Stimulated activated CD4-positive, alpha-beta T cell treated with anti-CD3 and anti-CD28 coated beads, TNF-alpha, amount 100 ng/mL, for 48 hours (primary cell): ENCODE data around the gene CHURC1.

Experiments used
- DNase-seq, 3 donors: peaks; one replicate each; pipeline ENCODE4 v3.0.0-alpha.2; 2020; ENCODE audit warnings: low read depth in 3 of 3

The CHURC1 gene

DNA sequence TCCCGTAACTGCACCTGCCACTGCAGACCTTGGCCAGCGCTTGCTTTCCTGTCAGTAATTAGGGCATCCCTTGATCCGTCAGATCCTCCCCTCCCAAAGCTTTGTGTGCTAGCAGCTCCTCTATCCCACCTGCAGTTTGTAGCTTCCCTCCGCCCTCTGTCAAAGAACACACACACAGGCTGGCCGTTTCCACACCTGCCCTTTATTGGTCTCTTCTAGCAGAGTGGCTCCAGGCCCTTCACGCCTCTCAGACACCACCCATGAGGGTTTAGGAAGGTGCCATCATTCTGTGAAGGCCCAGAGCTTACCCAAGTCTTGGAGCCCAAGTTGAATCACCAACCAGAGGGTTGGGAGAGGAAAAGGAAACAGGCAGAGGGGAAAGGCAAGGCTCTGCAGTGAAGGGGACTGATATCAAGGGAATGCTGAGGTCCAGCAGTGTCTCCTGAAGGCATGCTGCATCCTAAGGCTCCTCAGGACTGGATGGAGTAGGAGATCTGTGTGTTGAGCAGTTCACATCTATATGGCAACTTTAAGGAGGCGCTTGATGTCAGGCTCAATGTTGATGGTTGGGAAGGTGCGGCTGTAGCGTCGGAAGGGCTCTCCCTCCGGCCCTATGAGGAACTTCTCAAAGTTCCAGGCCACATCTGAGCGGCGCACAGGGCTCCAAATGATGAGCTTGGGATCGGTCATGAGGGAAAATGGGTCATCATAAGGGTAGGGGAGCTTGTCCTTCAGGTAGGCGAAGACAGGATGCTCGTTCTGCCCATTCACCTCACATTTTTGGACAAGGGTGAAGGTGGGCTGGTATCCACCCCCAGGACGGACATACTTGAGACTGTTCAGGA is 24.9 kb downstream of the CHURC1 start:
- no peak for DNase-seq

DNA sequence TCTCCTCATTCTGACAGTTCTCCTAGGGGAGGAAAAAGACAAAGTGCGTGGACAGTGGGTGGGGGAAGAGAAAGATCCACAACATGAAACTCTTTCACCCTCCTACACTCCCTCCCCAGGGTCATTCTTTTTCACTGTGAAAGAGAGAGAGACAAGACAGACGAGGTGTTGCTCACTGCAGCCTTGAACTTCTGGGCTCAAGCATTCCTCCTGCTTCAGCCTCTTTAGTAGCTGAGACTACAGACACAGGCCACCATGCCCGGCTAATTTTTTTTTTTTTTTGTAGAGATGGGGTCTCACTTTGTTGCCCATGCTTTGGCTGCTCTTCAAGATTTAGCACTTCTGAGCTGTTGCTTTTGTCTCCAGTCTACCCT is 25.5 kb downstream of the CHURC1 start:
- DNase-seq: no peak

DNA sequence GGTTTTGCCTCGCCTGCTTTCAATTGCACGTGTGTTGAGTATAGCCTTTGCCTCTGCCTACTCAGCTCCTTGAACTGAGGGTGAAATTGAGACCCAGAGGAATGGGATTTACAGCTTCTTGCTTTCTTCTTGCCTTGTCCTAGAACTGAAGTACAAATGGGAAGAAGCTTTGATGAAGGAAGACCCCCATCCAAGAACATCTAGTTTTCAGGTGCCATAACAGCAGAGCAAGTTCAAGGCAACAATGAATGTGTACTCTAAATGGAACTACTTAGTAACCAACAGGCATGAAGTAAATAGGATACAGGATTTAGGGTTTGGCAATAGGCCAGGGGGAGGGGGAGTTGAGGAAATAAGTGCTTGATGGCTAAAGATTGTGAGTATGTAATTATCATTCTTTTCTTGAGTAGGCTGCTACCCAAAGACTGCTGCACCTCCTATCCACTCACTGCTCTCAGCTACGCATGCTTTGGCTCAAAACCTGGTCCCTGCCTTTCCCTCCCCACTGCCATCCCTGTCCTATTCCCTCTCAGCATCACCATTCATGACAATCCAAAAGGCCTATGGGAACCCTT is 26.2 kb downstream of the CHURC1 start:
- DNase-seq: no peak

DNA sequence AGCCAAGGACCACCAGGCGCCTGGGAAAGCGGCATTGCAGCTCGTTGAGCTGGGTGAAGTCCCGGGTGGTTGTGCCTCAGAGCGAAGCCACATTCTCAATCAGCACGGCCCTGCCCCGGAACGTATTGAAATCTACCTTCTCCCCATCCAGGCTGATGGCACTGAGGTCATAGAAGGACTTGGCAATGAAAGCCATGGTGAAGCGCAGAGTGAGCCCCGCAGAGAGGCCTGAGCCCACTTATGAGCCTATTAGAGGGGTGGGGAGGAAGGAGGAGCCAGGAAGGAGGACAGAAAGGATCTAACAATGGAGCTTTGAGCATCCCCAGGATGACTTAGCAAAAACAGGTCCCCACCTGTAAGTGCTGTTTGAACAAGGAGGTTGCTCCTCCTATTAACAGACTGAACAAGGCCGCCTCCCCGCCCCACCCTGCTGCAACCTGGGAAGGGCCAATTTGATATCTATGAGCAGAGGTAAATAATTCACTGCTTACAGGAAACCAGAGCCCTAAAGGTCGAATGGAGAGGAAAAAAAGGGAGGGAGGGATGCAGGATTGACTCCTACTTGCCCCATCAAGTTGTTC is 28.4 kb downstream of the CHURC1 start, which contains the start of gene GPX2:
GPX2 (minus strand) TSS at position 215 of the 581 bp plus-strand sequence; CDS start at position 196, 19 bp downstream.
- no peak for DNase-seq

DNA sequence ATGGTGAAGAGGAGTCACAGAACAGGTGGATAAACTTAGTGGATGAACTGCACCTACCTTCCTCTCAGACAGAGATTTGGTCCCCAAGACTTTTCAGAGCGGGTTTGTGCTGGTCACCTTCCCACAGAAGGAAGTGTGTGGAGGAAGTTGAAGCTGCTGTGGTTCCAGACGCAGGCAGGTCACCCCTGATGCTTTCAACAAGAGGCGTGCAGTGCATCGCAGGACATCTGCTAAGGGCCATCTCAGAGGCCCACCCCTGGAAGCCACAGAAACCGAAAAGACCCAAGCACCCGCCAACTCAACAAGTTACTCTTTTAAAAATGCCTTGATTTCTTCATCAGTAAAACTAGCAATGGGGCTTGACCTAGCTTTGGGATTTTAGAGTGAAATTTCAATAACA is 29.3 kb downstream of the CHURC1 start:
- DNase-seq: no peak

DNA sequence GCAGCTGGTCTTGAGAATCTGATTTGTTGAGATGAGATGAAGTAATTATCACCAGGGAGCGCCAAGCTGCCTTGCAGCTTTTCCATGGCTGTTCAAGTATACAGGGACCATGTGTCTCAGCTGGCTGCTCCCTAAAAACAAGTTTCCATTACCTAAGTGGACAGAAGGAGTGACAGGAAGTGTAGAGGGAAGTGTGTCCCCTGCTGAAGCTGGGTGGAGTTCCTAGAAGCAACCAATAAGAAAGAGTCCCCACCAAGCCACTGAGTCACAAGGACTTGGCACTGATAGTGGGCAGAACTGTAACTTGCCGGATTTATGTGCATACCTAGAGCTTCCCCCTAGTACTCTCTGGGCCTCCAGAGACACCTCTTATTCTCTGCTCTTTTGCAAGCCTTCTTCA is 29.8 kb downstream of the CHURC1 start:
- no peak for DNase-seq

DNA sequence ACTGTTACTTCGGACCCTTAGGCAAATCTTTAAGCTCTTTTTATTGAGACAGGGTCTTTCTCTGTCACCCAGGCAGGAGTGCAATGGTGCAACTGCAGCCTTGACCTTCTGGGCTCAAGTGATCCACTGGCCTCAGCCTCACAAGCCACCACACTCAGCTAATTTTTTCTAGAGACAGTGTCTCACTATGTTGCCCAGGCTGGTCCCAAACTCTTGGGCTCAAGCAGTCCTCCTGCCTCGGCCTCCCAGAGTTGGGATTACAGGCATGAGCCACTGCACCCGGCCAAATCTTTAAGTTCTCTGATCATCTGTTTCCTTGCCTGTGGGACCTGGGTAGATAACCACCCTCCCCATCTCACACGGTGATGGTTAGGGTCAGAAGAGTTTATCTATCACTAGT is 30.6 kb downstream of the CHURC1 start:
- DNase-seq: no peak

DNA sequence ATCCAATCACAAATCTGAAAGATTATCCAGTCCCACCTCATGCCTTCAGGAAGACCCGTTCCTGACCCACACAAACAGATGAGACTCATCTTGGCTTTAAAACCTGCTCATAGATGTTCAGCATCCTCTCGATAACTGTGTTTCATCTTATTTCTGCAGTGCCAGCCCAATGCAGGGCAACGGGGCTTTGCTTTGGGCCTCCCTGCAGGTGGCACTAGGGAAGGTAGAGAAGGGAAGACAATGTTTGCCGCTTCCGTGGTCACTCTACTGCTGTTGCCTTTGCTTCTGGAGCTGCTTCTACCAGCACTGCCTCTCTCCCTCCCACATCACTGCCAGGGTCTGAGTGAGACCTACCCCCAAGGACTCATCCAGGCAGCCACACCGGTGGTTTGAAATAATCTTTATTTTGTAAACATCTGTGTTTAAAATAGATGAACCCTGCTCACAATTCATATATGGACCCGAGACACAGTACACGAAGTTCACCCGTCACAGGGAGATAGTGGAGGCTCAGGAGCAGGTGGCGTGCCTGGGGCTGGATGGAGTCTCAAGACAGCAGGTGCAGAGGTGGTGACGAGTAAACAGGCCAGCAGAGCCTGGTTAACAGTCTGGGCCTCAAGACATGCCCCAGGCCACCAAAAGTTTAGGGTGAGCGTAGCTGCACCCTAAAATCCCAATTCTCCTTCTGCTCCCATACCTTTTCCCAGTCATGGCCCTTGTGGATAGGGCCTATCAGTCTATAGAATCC is 31.4 kb downstream of the CHURC1 start:
- no peak for DNase-seq

DNA sequence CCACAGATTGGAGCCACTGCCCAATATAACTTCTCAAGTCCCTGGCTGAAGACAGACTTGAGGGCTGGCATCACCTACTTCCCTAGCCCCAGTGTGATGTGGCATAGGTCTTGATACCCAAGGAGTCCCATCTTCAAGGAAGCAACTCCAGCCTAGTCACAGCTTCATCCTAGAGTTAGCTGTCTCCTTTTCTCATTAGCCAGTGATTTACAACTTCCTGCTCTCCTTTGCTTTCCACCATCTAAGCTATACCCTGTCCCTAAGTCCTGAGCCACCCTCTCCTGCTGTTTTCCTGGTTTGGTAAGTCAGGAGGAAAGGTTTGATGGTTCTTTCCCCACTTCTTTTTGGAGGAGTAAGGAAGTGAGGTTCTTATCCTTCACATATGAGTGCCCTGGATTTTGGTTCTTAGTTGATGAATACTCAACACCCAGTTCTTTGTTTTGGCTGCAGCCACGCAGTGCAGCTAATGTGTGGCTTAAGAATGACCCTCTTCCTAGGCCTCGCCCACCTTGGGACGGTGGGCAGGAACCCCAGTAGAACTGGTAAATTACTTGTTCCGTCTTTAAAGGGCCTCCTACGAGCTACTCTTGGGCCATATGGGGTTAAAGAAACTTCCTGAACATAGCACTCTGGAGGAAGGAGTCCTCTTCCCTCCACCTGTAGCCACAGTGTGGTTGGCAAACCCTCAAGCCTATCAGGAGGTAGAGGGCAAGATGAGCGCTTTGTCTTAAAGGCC is 32.2 kb downstream of the CHURC1 start:
- DNase-seq: no peak

DNA sequence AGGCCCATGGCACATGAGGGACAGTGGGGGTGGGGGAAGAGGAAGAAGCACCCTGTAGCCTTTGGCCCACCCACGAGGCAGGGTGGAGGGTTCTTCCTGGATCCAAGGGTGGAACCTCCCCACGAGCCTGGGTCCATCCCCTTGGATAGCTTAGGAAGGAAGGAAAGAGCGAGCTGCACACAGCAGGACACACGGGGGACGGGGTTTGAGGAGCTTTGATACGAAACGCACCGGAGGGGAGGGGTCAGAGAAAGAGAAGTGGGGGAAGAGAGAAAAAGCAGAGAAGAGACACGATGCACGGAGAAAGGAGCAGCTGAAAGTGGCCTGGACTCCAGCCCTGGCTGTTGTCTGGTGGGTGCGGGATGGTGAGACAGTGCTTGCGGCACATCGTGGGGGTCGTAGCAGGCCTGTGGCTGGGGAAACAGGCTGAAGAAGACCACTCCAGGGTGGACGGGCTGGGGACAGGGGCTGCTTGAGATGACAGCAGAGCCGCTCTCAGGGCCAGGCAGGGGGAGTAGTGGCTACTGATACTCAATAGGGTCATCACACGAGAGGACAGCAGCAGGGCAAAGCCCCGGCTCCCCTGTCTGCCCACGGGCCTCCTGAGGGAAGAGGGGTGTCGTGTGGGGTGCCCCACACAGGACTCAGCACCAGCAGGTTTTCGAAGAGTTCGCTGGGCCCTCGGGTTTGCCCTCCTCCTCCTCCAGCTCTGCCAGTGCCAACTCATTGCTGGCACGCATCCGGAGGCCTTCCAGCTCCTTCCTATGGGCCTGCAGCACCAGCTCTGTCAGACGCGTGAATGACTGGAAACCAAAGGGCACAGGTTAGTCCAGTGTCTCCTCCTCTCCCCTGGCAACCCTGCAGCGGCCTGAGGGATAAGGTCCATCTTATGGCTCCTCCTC is 33.7 kb downstream of the CHURC1 start:
- no peak for DNase-seq

DNA sequence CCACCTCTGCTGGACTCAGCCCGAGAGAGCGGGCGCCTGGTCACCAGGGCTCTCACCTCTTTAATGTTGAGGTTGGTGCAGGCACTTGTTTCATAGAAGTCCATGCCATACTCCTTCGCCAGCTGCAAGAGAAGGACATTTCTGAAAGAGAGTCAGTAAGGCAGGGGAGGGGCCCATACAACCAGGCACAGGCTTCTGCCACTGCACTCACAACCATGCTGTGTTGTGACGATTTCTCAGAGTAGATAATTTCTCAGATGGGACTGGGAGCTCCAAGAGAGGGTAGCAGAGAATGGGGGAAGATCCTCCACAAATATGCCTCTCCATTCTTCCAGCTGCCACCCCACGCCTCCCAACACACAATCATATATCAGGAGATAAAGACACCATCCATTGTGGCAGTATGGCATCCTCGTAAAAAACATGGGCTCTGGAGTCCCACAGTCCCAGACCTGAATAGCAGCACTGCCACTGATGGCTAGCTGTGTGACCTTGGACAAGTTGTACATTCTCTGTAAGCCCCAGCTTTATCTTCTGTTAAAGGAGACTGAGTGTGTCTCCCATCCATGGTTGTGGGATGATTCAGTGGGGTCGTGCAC is 34.5 kb downstream of the CHURC1 start:
- no peak for DNase-seq

DNA sequence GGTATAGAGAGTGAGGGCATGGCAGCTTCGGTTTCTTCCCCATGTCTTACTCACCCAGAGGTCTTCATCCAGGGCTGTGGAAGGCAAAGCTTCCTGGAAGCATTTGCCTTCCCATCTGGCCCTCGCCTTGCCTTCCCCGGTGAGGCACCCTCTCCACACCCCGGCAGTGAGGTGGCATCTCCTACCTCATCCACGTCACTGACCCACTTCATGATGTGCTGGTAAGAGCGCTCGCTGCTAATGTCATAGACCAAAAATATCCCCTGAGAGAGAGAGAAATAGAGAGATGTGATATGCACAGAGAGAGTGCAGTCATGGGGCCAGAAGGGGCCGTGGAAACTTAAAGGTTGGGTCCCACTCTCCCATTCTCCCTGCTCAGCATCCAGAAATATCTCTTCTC is 36.6 kb downstream of the CHURC1 start:
- no peak for DNase-seq

DNA sequence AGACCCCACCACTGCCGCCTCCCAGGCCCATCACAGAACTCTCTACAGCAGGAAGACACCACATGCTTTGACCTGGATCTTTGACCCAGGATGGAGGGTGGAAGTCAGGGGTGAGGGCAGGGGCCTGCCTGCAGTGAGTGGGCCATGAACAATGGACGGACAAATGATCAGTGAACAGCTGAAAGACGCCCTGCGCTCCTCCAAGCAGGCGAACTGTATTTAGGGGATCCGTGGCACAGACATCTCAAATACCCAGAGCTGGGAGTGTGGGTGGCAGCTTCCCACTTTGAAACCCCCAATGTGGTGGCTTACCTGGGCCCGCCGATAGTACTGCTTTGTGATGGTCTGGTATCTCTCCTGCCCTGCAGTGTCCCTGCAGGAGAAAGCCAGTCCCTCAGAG is 37.0 kb downstream of the CHURC1 start:
- DNase-seq: no peak

DNA sequence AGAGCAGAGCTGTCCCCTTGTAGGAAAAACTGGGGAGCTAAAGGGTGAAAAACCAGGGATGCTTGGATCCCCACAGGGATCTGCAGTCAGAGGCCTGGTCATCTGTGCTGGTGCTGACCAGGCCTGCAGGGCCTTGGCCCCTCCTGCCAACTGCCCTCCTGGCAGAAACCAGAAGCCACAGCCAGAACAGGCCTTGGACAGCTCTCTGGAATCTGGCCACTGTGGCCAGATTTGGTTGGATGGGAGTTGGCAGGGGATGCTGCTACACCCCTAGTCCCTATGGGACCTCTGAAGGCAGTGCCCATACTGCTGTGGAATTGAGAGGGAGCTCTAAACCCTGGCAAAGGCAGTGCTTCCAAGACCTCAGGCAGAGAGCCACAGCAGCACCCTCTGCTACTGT is 37.5 kb downstream of the CHURC1 start:
- no peak for DNase-seq

DNA sequence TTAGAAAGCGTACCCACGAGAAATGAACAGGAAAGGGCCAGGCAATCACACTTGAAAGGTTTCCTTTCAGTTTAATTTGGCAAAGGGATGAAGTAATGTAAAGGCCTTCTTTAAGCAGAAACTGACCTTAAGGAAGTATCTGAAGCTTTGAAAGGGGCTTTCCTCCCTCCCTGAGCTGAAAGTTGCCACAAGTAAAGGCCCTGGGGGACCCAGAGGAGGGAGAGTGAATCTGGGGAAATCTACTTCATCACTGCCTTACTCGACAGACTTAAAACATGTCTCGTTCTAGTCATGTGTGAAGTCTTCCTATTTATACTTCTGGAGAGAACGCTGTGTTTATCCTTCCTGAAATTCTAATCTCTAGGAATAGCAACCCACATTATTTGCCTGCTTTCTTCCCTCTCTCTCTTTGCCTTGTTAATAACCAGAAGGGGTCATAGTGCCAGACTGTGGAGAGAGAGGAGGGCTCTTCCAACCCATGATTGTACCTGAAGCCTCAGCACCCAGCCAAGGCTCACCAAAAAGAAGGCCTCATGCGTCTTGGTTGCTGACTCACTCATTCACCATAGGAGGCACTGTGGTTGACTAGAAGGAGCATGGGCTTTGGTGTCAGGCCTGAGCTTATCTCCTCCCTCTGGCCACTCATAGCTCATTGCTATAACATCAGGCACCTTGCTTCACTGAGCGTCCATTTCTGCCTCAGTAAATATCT is 38.5 kb downstream of the CHURC1 start:
- DNase-seq: no peak

DNA sequence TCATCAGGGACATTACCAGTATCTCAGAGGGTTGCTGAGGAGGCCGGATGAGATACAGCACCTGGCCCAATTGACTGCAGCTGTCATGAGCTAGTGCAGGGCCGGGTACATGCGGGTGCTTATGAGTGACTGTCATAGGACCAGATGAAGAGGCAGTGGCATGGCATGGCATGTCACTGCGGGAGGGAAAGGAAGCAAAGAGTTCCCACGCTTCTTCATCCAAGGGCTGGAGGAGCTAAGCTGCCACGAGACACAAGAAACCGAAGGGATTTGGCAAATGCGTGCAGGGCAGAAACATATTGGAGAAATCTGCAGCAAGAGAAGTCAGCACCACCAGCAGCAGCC is 39.0 kb downstream of the CHURC1 start:
- no peak for DNase-seq

DNA sequence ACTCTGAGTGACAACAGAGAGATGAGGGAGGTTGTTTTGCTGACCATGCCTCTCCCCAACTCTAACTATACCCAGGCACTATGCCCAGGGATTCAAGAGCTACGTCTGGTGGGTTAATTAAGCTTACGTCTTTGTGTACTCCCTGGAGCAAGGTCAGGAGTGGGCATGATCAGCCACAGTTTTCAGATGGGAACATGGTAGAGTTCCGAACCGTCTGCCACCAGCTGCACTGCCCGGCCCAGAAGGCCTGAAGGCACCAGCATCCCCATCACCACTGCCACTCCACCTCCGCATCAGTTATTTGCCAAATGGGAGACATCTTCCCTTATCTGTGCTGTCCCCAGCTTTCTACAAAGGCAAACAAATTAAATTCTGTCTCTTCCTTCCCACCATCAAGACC is 39.4 kb downstream of the CHURC1 start:
- DNase-seq: no peak

DNA sequence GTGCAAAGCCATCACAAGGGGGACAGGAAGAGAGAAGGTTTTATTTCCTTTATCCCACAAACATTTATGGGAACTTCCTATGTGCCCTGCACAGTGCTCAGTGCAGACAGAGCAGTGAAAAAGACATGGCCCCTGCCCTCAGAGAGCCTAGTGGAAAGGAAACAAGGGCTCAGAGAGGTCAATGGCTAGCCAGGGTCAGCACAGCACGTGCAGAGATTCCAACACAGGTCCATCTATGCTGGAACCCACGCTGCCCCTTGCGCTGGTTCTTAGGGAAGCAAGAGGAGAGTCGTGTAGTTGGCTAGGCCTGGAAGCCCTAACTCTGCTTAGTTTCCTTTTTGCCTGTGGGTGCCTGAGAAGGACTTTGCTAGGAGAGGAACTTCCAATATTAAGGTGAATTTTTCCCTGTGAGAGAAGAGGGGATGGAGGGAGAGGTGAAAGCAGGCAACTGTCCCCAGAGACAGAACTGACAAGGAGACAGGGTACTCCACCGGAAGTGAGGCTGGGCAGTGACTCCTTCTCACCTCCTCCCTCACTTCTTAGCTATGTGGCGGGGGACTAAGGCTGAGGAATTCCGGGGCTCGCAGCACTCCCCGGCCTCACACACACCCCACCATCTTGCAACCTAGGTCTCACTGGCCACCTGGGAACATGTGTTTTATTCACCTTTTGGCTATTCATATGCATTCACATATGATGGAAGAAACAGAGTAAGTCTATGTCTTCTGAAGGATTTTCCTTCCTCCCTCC is 40.4 kb downstream of the CHURC1 start:
- DNase-seq: no peak

DNA sequence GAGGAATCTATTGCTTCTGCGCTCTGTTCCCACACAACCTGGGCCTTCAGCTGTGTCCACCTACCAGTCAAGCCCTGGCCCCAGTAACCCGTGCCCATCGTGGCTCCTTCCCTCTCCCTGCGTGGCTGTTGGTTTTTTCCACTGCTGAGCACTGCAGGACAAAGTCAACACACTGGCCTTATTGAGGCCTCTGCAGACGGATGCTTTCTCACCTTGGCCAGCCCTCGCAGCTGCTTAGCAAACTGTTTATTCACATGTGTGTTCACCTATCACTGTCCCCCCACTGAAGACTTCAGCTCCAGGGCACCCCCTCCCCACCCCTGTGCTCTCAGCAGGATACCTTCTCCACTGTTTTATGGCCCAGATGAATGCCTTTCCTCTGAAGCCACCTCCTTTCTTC is 41.0 kb downstream of the CHURC1 start:
- no peak for DNase-seq
